ENCODE data around the gene HIPK2.

The HIPK2 gene

GRCh38 chr7:139748373-139748765, 29.4 kb downstream of the HIPK2 start:
- Histone ChIP-seq H3K9me3 (ENCODE audit: insufficient read depth, low read length, severe bottlenecking) (no peaks in the 10 kb centered on the region), H3K4me2 (ENCODE audit: insufficient read depth, low read length) (no peak overlapping the region), H3K79me2 (ENCODE audit: insufficient read depth, low read length) (no peaks in the 10 kb centered on the region; the same call in 1 of the 2 replicates), H3K27me3 (ENCODE audit: insufficient read depth, low read length, poor library complexity) (no peaks in the 10 kb centered on the region), H4K20me1 (ENCODE audit: insufficient read depth, low read length) (peaks cover 26% of the 10 kb centered on the region), H3K9ac (ENCODE audit: low read depth, low read length) (no peak overlapping the region), H3K27ac (ENCODE audit: low read length) (0 out of 2 replicates have a peak overlapping the region, but pooled peaks have one; percentile 13), H3K4me1 (ENCODE audit: insufficient read depth, low read length) (peaks cover 18% of the 10 kb centered on the region), H3K4me3 (ENCODE audit: low read depth in 1 of 2, low read length in 2 of 2) (no peak overlapping the region), H3K36me3 (ENCODE audit: insufficient read depth, low read length) (no peaks in the 10 kb centered on the region), H2AFZ (ENCODE audit: low read depth, low read length) (no peak overlapping the region)
- DNase-seq (no peak), ATAC-seq (ENCODE audit: insufficient read depth, low read depth) (no peak)
- TF ChIP-seq CTCF (IDR thresholded peaks at IDR 0.05; ENCODE audit: borderline replicate concordance, extremely low read depth, low read length, poor library complexity, severe bottlenecking) (no peak), EZH2 (IDR thresholded peaks at IDR 0.05; ENCODE audit: borderline replicate concordance, low read depth, low read length, severe bottlenecking) (no peak)

GRCh38 chr7:139747662-139748372, 30.0 kb downstream of the HIPK2 start:
- H3K27ac ChIP-seq (ENCODE audit: low read length): 0 out of 2 replicates have a peak overlapping the region, but pooled peaks have one; percentile 13
- H3K27me3 ChIP-seq (ENCODE audit: insufficient read depth, low read length, poor library complexity): no peaks in the 10 kb centered on the region
- no peak overlapping the region for H3K4me3 ChIP-seq (ENCODE audit: low read depth in 1 of 2, low read length in 2 of 2)
- ATAC-seq (ENCODE audit: insufficient read depth, low read depth) (no peak), DNase-seq (no peak)
- peaks cover 18% of the 10 kb centered on the region for H3K4me1 ChIP-seq (ENCODE audit: insufficient read depth, low read length)
- H3K79me2 ChIP-seq (ENCODE audit: insufficient read depth, low read length): no peaks in the 10 kb centered on the region; the same call in 1 of the 2 replicates
- H3K36me3 ChIP-seq (ENCODE audit: insufficient read depth, low read length): no peaks in the 10 kb centered on the region
- H3K9ac ChIP-seq (ENCODE audit: low read depth, low read length): no peak overlapping the region
- no peak overlapping the region for H2AFZ ChIP-seq (ENCODE audit: low read depth, low read length)
- TF ChIP-seq CTCF (IDR thresholded peaks at IDR 0.05; ENCODE audit: borderline replicate concordance, extremely low read depth, low read length, poor library complexity, severe bottlenecking): no peak
- TF ChIP-seq EZH2 (IDR thresholded peaks at IDR 0.05; ENCODE audit: borderline replicate concordance, low read depth, low read length, severe bottlenecking): no peak
- H4K20me1 ChIP-seq (ENCODE audit: insufficient read depth, low read length): peaks cover 23% of the 10 kb centered on the region
- no peak overlapping the region for H3K4me2 ChIP-seq (ENCODE audit: insufficient read depth, low read length)
- H3K9me3 ChIP-seq (ENCODE audit: insufficient read depth, low read length, severe bottlenecking): no peaks in the 10 kb centered on the region

GRCh38 chr7:139746652-139747051, 31.1 kb downstream of the HIPK2 start:
- no peak overlapping the region for H3K4me2 ChIP-seq (ENCODE audit: insufficient read depth, low read length)
- ATAC-seq (ENCODE audit: insufficient read depth, low read depth): no peak
- H3K27ac ChIP-seq (ENCODE audit: low read length): no peak overlapping the region
- H4K20me1 ChIP-seq (ENCODE audit: insufficient read depth, low read length): peaks cover 20% of the 10 kb centered on the region
- TF ChIP-seq EZH2 (IDR thresholded peaks at IDR 0.05; ENCODE audit: borderline replicate concordance, low read depth, low read length, severe bottlenecking): no peak
- no peak for TF ChIP-seq CTCF (IDR thresholded peaks at IDR 0.05; ENCODE audit: borderline replicate concordance, extremely low read depth, low read length, poor library complexity, severe bottlenecking)
- no peak overlapping the region for H3K4me3 ChIP-seq (ENCODE audit: low read depth in 1 of 2, low read length in 2 of 2)
- no peak for DNase-seq
- no peaks in the 10 kb centered on the region for H3K36me3 ChIP-seq (ENCODE audit: insufficient read depth, low read length)
- no peaks in the 10 kb centered on the region; the same call in 1 of the 2 replicates for H3K79me2 ChIP-seq (ENCODE audit: insufficient read depth, low read length)
- H2AFZ ChIP-seq (ENCODE audit: low read depth, low read length): no peak overlapping the region
- no peaks in the 10 kb centered on the region for H3K27me3 ChIP-seq (ENCODE audit: insufficient read depth, low read length, poor library complexity)
- peaks cover 18% of the 10 kb centered on the region for H3K4me1 ChIP-seq (ENCODE audit: insufficient read depth, low read length)
- no peaks in the 10 kb centered on the region for H3K9me3 ChIP-seq (ENCODE audit: insufficient read depth, low read length, severe bottlenecking)
- H3K9ac ChIP-seq (ENCODE audit: low read depth, low read length): no peak overlapping the region

Measured in DND-41 (cell line).